WERI-Rb-1 (cell line): Measurements from ENCODE around the gene GRID1.

Source experiments
- DNase-seq: peaks from one replicate; pipeline ENCODE4 v3.0.0-alpha.2; 2020
- H3K27ac ChIP-seq: fragments of 250-450 bp; sonication (Bioruptor Pico); 2 replicates; pipeline ENCODE4 v1.5.1; 2020; ENCODE audit warnings: mild to moderate bottlenecking, moderate library complexity
- H3K27me3 ChIP-seq: fragments of 250-450 bp; sonication (Bioruptor Pico); 2 replicates; pipeline ENCODE4 v1.5.1; 2021; ENCODE audit warnings: mild to moderate bottlenecking, low read depth, moderate library complexity; ENCODE audit not compliant: insufficient read depth, severe bottlenecking
- H3K36me3 ChIP-seq: fragments of 250-450 bp; sonication (Bioruptor Pico); 2 replicates; pipeline ENCODE4 v1.5.1; 2020; ENCODE audit warnings: mild to moderate bottlenecking, moderate library complexity
- H3K4me3 ChIP-seq: 2 replicates; pipeline ENCODE4 v1.5.1; 2011; ENCODE audit warnings: low read depth, mild to moderate bottlenecking, control low read depth, low read length
- H3K9me3 ChIP-seq: fragments of 250-450 bp; sonication (Bioruptor Pico); 2 replicates; pipeline ENCODE4 v1.5.1; 2021; ENCODE audit warnings: mild to moderate bottlenecking, moderate library complexity; ENCODE audit not compliant: severe bottlenecking
- TF ChIP-seq, protein P1 (sequence below): IDR thresholded peaks from 2 replicates; pipeline ENCODE4 v1.5.1; 2011; ENCODE audit warnings: low read depth, mild to moderate bottlenecking, control low read depth, inconsistent platforms, low read length

GRID1 gene

GRCh38 chr10:86411281-86411841 lies 44.8 kb upstream of the GRID1 start:
- H3K27ac ChIP-seq, result no peak overlapping the region
- no peak for DNase-seq
- TF ChIP-seq, protein P1, sequence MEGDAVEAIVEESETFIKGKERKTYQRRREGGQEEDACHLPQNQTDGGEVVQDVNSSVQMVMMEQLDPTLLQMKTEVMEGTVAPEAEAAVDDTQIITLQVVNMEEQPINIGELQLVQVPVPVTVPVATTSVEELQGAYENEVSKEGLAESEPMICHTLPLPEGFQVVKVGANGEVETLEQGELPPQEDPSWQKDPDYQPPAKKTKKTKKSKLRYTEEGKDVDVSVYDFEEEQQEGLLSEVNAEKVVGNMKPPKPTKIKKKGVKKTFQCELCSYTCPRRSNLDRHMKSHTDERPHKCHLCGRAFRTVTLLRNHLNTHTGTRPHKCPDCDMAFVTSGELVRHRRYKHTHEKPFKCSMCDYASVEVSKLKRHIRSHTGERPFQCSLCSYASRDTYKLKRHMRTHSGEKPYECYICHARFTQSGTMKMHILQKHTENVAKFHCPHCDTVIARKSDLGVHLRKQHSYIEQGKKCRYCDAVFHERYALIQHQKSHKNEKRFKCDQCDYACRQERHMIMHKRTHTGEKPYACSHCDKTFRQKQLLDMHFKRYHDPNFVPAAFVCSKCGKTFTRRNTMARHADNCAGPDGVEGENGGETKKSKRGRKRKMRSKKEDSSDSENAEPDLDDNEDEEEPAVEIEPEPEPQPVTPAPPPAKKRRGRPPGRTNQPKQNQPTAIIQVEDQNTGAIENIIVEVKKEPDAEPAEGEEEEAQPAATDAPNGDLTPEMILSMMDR, result no peak
- H3K36me3 ChIP-seq, result no peaks in the 10 kb centered on the region
- no peak overlapping the region for H3K4me3 ChIP-seq
- peaks cover 6% of the 10 kb centered on the region for H3K9me3 ChIP-seq
- H3K27me3 ChIP-seq, result no peaks in the 10 kb centered on the region

GRCh38 chr10:86410542-86411124 lies 44.0 kb upstream of the GRID1 start:
- peaks cover 6% of the 10 kb centered on the region for H3K9me3 ChIP-seq
- H3K27ac ChIP-seq, result no peak overlapping the region
- DNase-seq, result no peak
- H3K4me3 ChIP-seq, result no peak overlapping the region
- H3K36me3 ChIP-seq, result no peaks in the 10 kb centered on the region
- TF ChIP-seq, protein P1, result no peak
- no peaks in the 10 kb centered on the region for H3K27me3 ChIP-seq

- Histone ChIP-seq H3K9me3 (peaks cover 6% of the 10 kb centered on the region), H3K4me3 (no peak overlapping the region), H3K27me3 (no peaks in the 10 kb centered on the region), H3K36me3 (no peaks in the 10 kb centered on the region), H3K27ac (no peak overlapping the region)
- no peak for DNase-seq
- TF ChIP-seq, protein P1, result no peak
Observed at GRCh38 chr10:86409183-86409582, 42.6 kb upstream of the GRID1 start.

DNA sequence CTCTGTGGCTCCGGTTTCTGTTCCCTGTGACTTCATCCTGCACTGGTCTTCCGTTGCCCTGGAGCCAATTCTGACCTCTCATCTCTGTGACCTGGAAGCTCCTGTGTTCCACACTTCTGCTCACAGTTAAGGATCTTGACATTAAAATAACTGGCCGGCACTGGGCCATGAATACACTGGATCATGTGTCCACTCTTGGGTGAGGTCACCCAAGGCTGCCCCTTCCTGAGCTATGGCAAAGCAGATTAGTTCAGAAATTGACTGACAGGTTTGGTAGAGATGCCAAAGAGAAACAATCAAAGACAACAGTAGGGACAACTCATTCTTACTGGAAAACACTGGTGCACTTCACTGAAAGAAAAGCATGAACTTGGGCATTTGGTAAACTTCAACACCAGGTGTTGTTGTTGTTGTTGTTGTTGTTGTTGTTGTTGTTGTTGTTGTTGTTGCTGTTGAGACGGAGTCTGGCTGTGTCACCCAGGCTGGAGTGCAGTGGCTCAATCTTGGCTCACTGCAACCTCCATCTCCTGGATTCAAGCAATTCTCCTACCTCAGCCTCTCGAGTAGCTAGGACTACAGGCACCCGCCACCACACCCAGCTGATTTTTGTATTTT lies 36.7 kb upstream of the GRID1 start:
- Histone ChIP-seq H3K9me3 (no peaks in the 10 kb centered on the region), H3K27me3 (no peaks in the 10 kb centered on the region), H3K4me3 (no peak overlapping the region), H3K27ac (no peak overlapping the region), H3K36me3 (no peaks in the 10 kb centered on the region)
- no peak for DNase-seq
- TF ChIP-seq, protein P1, result no peak

GRCh38 chr10:86402283-86402941 lies 35.8 kb upstream of the GRID1 start:
- no peaks in the 10 kb centered on the region for H3K27me3 ChIP-seq
- TF ChIP-seq, protein P1, result no peak
- no peak for DNase-seq
- H3K36me3 ChIP-seq, result no peaks in the 10 kb centered on the region
- H3K27ac ChIP-seq, result no peak overlapping the region
- H3K9me3 ChIP-seq, result no peaks in the 10 kb centered on the region
- no peak overlapping the region for H3K4me3 ChIP-seq
